Heart left ventricle (tissue), 16 donors: ENCODE data around the gene OS9. TPM values are rescaled to one million over a fixed set of nuclear protein-coding genes. Genes with fewer than 3 reads are reported as not detected.
"Not testable (repeated sequence)": the region's sequence is repeated elsewhere in the genome, so short reads cannot be mapped to it uniquely, and the experiment has no call there.

Experiments
- ATAC-seq, 4 donors: fragments of 200-7000 bp; cut with Tn5 transposase; one replicate each; pipeline ENCODE4 v1.9.1; 2020 to 2022; ENCODE audit warnings: moderate library complexity in 4 of 4, mild to moderate bottlenecking in 3 of 4, moderate number of reproducible peaks in 1 of 4
- DNase-seq, 5 donors: peaks; one replicate each; pipeline ENCODE4 v3.0.0-alpha.2; 2020
- H3K27ac ChIP-seq, 12 donors: fragments of 200-600 bp; sonication (generic) in 4 of 12; one replicate each; pipeline versions ENCODE4 v1.5.0 to v1.8.0; 2016 to 2022; ENCODE audit warnings: mild to moderate bottlenecking in 2 of 12
- H3K27me3 ChIP-seq, 9 donors: fragments of 200-600 bp; sonication (generic) in 2 of 9; one replicate each; pipeline versions ENCODE4 v1.5.1 to v1.8.0; 2016 to 2022; ENCODE audit warnings: mild to moderate bottlenecking in 3 of 9
- H3K36me3 ChIP-seq, 9 donors: fragments of 200-600 bp; sonication (generic) in 2 of 9; one replicate each; pipeline versions ENCODE4 v1.5.0 to v1.8.0; 2018 to 2022; ENCODE audit warnings: mild to moderate bottlenecking in 2 of 9
- H3K4me1 ChIP-seq, 12 donors: fragments of 200-600 bp; sonication (generic) in 4 of 12; one replicate each; pipeline versions ENCODE4 v1.5.0 to v1.8.0; 2016 to 2022; ENCODE audit warnings: mild to moderate bottlenecking in 3 of 12
- H3K4me3 ChIP-seq, 12 donors: fragments of 200-600 bp; sonication (generic) in 4 of 12; one replicate each; pipeline versions ENCODE4 v1.5.0 to v1.8.0; 2017 to 2022; ENCODE audit warnings: mild to moderate bottlenecking in 9 of 12, moderate library complexity in 4 of 12
- H3K9me3 ChIP-seq, 12 donors: fragments of 200-600 bp; sonication (generic) in 4 of 12; one replicate each; pipeline versions ENCODE4 v1.5.0 to v1.8.0; 2016 to 2022; ENCODE audit warnings: mild to moderate bottlenecking in 1 of 12
- CTCF ChIP-seq, 12 donors: fragments of 200-600 bp; sonication (generic) in 4 of 12; IDR thresholded peaks; one replicate each; pipeline versions ENCODE4 v1.5.0 to v1.8.0; 2018 to 2022; ENCODE audit warnings: antibody characterized with exemption in 12 of 12, mild to moderate bottlenecking in 5 of 12
- POLR2A ChIP-seq, 2 donors: fragments of 450-650 bp; IDR thresholded peaks; one replicate each; pipeline ENCODE4 v1.6.1; 2017; ENCODE audit warnings: antibody characterized with exemption in 2 of 2, mild to moderate bottlenecking in 2 of 2, moderate library complexity in 2 of 2
- WGBS, 4 donors: extraction: QIAGEN DNeasy Blood & Tissue Kit in 2 of 4; methylation state at CpG; one replicate each; pipeline versions ENCODE4 v1.1.5 to v1.1.7; 2013 to 2018; 5-methylcytosine and 5-hydroxymethylcytosine counted together
- intact Hi-C, 10 donors: fragments of 100-400 bp; cut with DNase I; formaldehyde crosslinking; loops; one replicate each; pipeline versions ENCODE4 v1.11.1 to v1.14.2; 2022
- polyA plus RNA-seq, 2 donors: library from polyadenylated mRNA; stranded (reverse); fragments of 200-250 nt; gene quantifications; one replicate each; pipeline ENCODE4 v1.2.3, GENCODE V29; 2013
- total RNA-seq, 9 donors: library from RNA; depleted of rRNA in 2 of 9; stranded (reverse); fragments of >200 nt in 2 of 9; fragmentation: NEBNext Ultra II Directional in 3 of 9; extraction: Animal tissue kit (Norgen Biotek cat#: 25700) in 3 of 9; gene quantifications; one replicate each; pipeline versions ENCODE4 v1.1.0 to v1.2.4, GENCODE V29; 2016 to 2023
- donor health status: ischemic (EF 13 %, LVEDD 7.1; RV severe dilation, severe dysfunction).
- donor health status: healthy with polysubstance abuse.
- donor health status: DM: no; HTN: yes; CAD: no.
- donor health status: DM: no; HTN: no; CAD: no.
- donor health status: ischemic (EF 25% LVEDD 6.9; RV normal size, moderate dysfunction).
- donor health status: ischemic (EF 25% LVEDD 5.7; RV mildly dilated, moderate dysfunction).
- donor health status: healthy.
- donor health status: DM: yes; HTN: yes; CAD: no.
- donor health status: ischemic (EF 35%, LVEDD 5.7; RV mildly dilated, moderate dysfunction).
- donor health status: nonischemic (EF 11% LVEDD 7.7; RV severe dilation, severe dysfunction).
- donor health status: DM: yes; HTN: yes; CAD: no.
- donor health status: PGD.
- donor health status: ischemic (EF 29% LVEDD 5.4; RV normal size, mild dysfunction).
- donor health status: nonischemic (EF 23%, LVEDD 6.1; RV moderate dilation, normal function).

OS9 gene
- total and polyA plus RNA-seq, 11 donors: 89.4 to 196 (median 130) TPM

GRCh38 chr12:57655541-57656240, 38.2 kb upstream of the OS9 start:
- Histone ChIP-seq H3K27me3 (peaks cover 0 to 8% (median 0%) of the 10 kb centered on the region in 9 donors), H3K4me3 (no peak overlapping the region), H3K36me3 (no peaks in the 10 kb centered on the region), H3K4me1 (no peaks in the 10 kb centered on the region), H3K27ac (no peak overlapping the region), H3K9me3 (no peaks in the 10 kb centered on the region)
- DNase-seq (no peak), ATAC-seq (no peak)
- intact Hi-C loops: no loop called here
- TF ChIP-seq CTCF (IDR thresholded peaks at IDR 0.05) (no peak), POLR2A (IDR thresholded peaks at IDR 0.05) (no peak)
- WGBS, 4 donors: 77 to 84% (median 78%) methylated on average over 14 to 23 of the region's 23 CpGs

GRCh38 chr12:57656408-57656807, 37.5 kb upstream of the OS9 start:
- H3K27ac ChIP-seq, ATAC-seq, DNase-seq, H3K27me3 ChIP-seq, intact Hi-C loops, H3K9me3 ChIP-seq, H3K4me3 ChIP-seq, H3K4me1 ChIP-seq, H3K36me3 ChIP-seq: not testable (repeated sequence)
- WGBS, 4 donors: 69 to 89% (median 80%) methylated on average over 3 to 4 of the region's 4 CpGs

GRCh38 chr12:57657744-57658143, 36.2 kb upstream of the OS9 start:
- intact Hi-C loops: no loop called here
- Histone ChIP-seq H3K27ac (no peak overlapping the region), H3K36me3 (no peaks in the 10 kb centered on the region), H3K4me1 (no peaks in the 10 kb centered on the region), H3K27me3 (peaks cover 0 to 8% (median 0%) of the 10 kb centered on the region in 9 donors), H3K9me3 (peaks cover 0 to 3% (median 0%) of the 10 kb centered on the region in 12 donors), H3K4me3 (no peak overlapping the region)
- 45 to 62% (median 57%) methylated on average over 3 of the region's 3 CpGs for WGBS, 4 donors
- no peak for DNase-seq
- ATAC-seq: no peak
- no peak for TF ChIP-seq POLR2A (IDR thresholded peaks at IDR 0.05)
- TF ChIP-seq CTCF (IDR thresholded peaks at IDR 0.05): no peak

- Histone ChIP-seq H3K4me1 (no peaks in the 10 kb centered on the region), H3K4me3 (no peak overlapping the region), H3K36me3 (no peaks in the 10 kb centered on the region), H3K27ac (no peak overlapping the region), H3K27me3 (peaks cover 0 to 8% (median 0%) of the 10 kb centered on the region in 9 donors), H3K9me3 (peaks cover 0 to 3% (median 0%) of the 10 kb centered on the region in 12 donors)
- DNase-seq (no peak), ATAC-seq (no peak)
- TF ChIP-seq POLR2A (IDR thresholded peaks at IDR 0.05) (no peak), CTCF (IDR thresholded peaks at IDR 0.05) (no peak)
- intact Hi-C loops: no loop called here
- 42 to 55% (median 48%) methylated on average over 3 of the region's 3 CpGs for WGBS, 4 donors
These were observed 35.0 kb upstream of the OS9 start for GRCh38 chr12:57658890-57659289.

- Histone ChIP-seq H3K27ac (no peak overlapping the region), H3K4me3 (no peak overlapping the region), H3K4me1 (no peaks in the 10 kb centered on the region), H3K27me3 (no peaks in the 10 kb centered on the region), H3K9me3 (peaks cover 0 to 3% (median 0%) of the 10 kb centered on the region in 12 donors), H3K36me3 (no peaks in the 10 kb centered on the region)
- TF ChIP-seq CTCF (IDR thresholded peaks at IDR 0.05): no peak
- TF ChIP-seq POLR2A (IDR thresholded peaks at IDR 0.05): no peak
- DNase-seq: no peak
- intact Hi-C loops: no loop called here
- ATAC-seq: no peak
- 83 to 91% (median 88%) methylated on average over 4 of the region's 4 CpGs for WGBS, 4 donors
These were observed 32.6 kb upstream of the OS9 start for GRCh38 chr12:57661376-57661775.

- not testable (repeated sequence) for H3K9me3 ChIP-seq
- 78 to 87% (median 86%) methylated on average over 14 to 34 of the region's 34 CpGs for WGBS, 4 donors
These were observed 28.7 kb upstream of the OS9 start for GRCh38 chr12:57665066-57665820.

More at GRCh38 chr12:57665066-57665820, 28.7 kb upstream of the OS9 start:
- H3K27ac ChIP-seq, DNase-seq, H3K4me3 ChIP-seq, intact Hi-C loops, ATAC-seq, H3K27me3 ChIP-seq, H3K4me1 ChIP-seq, H3K36me3 ChIP-seq: not testable (repeated sequence)
